HepG2 (cell line): ENCODE data around the gene CHST13. TPM values are rescaled to one million over a fixed set of nuclear protein-coding genes. Genes with fewer than 3 reads are reported as not detected.

Experiments
- ATAC-seq: fragments of 200-7000 bp; cut with Tn5 transposase; 3 replicates; pipeline ENCODE4 v1.9.1; 2020; ENCODE audit warnings: mild to moderate bottlenecking, moderate library complexity
- BruUV-seq: library from RNA; stranded (reverse); fragments of 400-500 nt; replicated peaks from 2 replicates; lab custom pipeline; 2021; lab: Mats Ljungman, UMichigan
- CTCF ChIA-PET: fragments of 300-600 bp; formaldehyde crosslinking; extraction: SDS; loops from one replicate; lab custom pipeline; 2021; ENCODE audit warnings: low total read pairs, inconsistent platforms, low intra/inter-chr PET ratio; lab: Yijun Ruan, JAX
- POLR2A ChIA-PET: fragments of 350-600 bp; sonication (Branson Sonifier 250); formaldehyde crosslinking; loops from one replicate; lab custom pipeline; 2020; ENCODE audit warnings: antibody characterized with exemption, inconsistent platforms; lab: Yijun Ruan, JAX
- DNase-seq: peaks from one replicate; pipeline ENCODE4 v3.0.0-alpha.2; 2015; ENCODE audit warnings: low spot score
- FAIRE-seq: peaks from 3 replicates; lab custom pipeline; 2011; peaks lifted over from hg19 to GRCh38; lab: Jason Lieb, UNC
- H2AFZ ChIP-seq: one replicate; pipeline ENCODE4 v1.6.1; 2011; ENCODE audit warnings: low read length, inconsistent platforms
- H3K27ac ChIP-seq: fragments of 300-600 bp; 3 replicates; pipeline ENCODE4 v1.8.0; 2011; ENCODE audit warnings: mixed run types, mild to moderate bottlenecking, mixed read lengths, low read length, inconsistent platforms; ENCODE audit not compliant: insufficient read depth; ENCODE audit errors: extremely low read length
- H3K27me3 ChIP-seq, 2 experiments: fragments of 200-600 bp in 1 of 2; 2 replicates in 1 of 2; 3 replicates in 1 of 2; pipeline versions ENCODE4 v1.6.0 to v1.8.0; 2011; ENCODE audit warnings: low read length in 2 of 2, mild to moderate bottlenecking in 2 of 2, moderate library complexity in 2 of 2, inconsistent platforms in 1 of 2; ENCODE audit not compliant: insufficient read depth in 2 of 2, control insufficient read depth in 1 of 2
- H3K36me3 ChIP-seq, 2 experiments: fragments of 200-600 bp in 1 of 2; replicated peaks in 1 of 2; 2 replicates in 1 of 2; 3 replicates in 1 of 2; pipeline versions ENCODE4 v1.5.1 to v1.8.0; 2011; ENCODE audit warnings: low read length in 2 of 2, inconsistent platforms in 1 of 2; ENCODE audit not compliant: insufficient read depth in 2 of 2, control insufficient read depth in 1 of 2
- H3K4me1 ChIP-seq: 2 replicates; pipeline ENCODE4 v1.5.1; 2012; ENCODE audit warnings: low read length, inconsistent platforms; ENCODE audit not compliant: insufficient read depth
- H3K4me2 ChIP-seq: 2 replicates; pipeline ENCODE4 v1.6.0; 2011; ENCODE audit warnings: low read depth, low read length, inconsistent platforms
- H3K4me3 ChIP-seq, 3 experiments: fragments of 200-600 bp in 1 of 3; sonication (generic), shearing (Covaris generic) in 1 of 3; replicated peaks in 1 of 3; 2 replicates each; pipeline ENCODE4 v1.5.1; 2011 to 2016; ENCODE audit warnings: low read length in 3 of 3, inconsistent platforms in 2 of 3, low read depth in 2 of 3, mild to moderate bottlenecking in 2 of 3, control low read depth in 1 of 3, mixed read lengths in 1 of 3; ENCODE audit not compliant: insufficient read depth in 1 of 3
- H3K79me2 ChIP-seq: one replicate; pipeline ENCODE4 v1.6.1; 2011; ENCODE audit warnings: low read length, inconsistent platforms; ENCODE audit not compliant: insufficient read depth
- H3K9ac ChIP-seq: 2 replicates; pipeline ENCODE4 v1.6.0; 2011; ENCODE audit warnings: mild to moderate bottlenecking, low read depth, low read length, inconsistent platforms; ENCODE audit not compliant: insufficient read depth
- H3K9me3 ChIP-seq: 2 replicates; pipeline ENCODE4 v1.5.1; 2012; ENCODE audit warnings: mild to moderate bottlenecking, low read length
- H4K20me1 ChIP-seq: 2 replicates; pipeline ENCODE4 v1.6.0; 2011; ENCODE audit warnings: inconsistent platforms, mild to moderate bottlenecking, low read length, moderate library complexity; ENCODE audit not compliant: insufficient read depth
- ARID4A ChIP-seq: sonication (generic); formaldehyde crosslinking; IDR thresholded peaks from 2 replicates; pipeline ENCODE4 v1.5.0; 2020; ENCODE audit warnings: mild to moderate bottlenecking, missing genetic modification reagents, borderline replicate concordance
- FOXA3 ChIP-seq: IDR thresholded peaks from 2 replicates; pipeline ENCODE4 v1.6.1; 2016; ENCODE audit warnings: missing genetic modification reagents, missing compliant biosample characterization
- FOXK1 ChIP-seq: sonication (generic); formaldehyde crosslinking; IDR thresholded peaks from 2 replicates; pipeline ENCODE4 v1.4.0; 2020; ENCODE audit warnings: low read depth, missing genetic modification reagents, borderline replicate concordance
- WGBS: methylation state at CpG from one replicate; pipeline ENCODE4 v1.1.6; 2017; ENCODE audit warnings: low lambda C conversion rate; 5-methylcytosine and 5-hydroxymethylcytosine counted together
- in situ Hi-C: cut with HindIII; loops from 2 replicates; pipeline ENCODE4 v1.10.0; 2017; ENCODE audit warnings: low pct_unique_long_range_greater_than_20kb; ENCODE audit not compliant: extremely low pct_ligation_motif_present
- intact Hi-C: fragments of 100-400 bp; cut with micrococcal nuclease; formaldehyde crosslinking; loops from one replicate; pipeline ENCODE4 v1.10.0; 2022; ENCODE audit not compliant: unreplicated experiment
- polyA plus RNA-seq, 8 experiments: library from polyadenylated mRNA; depleted of rRNA in 3 of 8; stranded (reverse) in 7 of 8; unstranded in 1 of 8; fragments of >200 nt; fragmentation: Illumina TruSeq in 4 of 8; extraction: Trizol in 4 of 8; gene quantifications; 2 replicates each; pipeline versions ENCODE4 v1.2.1 to v1.2.3, GENCODE V29; 2011 to 2016; ENCODE audit warnings: low read depth in 4 of 8, missing spikeins in 1 of 8, mixed read lengths in 1 of 8; ENCODE audit not compliant: insufficient read depth in 1 of 8
- total RNA-seq, 5 experiments: library from RNA; depleted of rRNA; stranded (reverse); fragments of >200 nt; fragmentation: Illumina TruSeq; extraction: Trizol; gene quantifications; 2 replicates each; pipeline ENCODE4 v1.2.3, GENCODE V29; 2016; ENCODE audit warnings: low read depth in 1 of 5

The CHST13 gene
- total and polyA plus RNA-seq, 2 of the 13 experiments (the other 11 are each of a cell fraction or from before 2014, with no cell fraction given) = 32.0 to 43.1 TPM

GRCh38 chr3:126551839-126552687 lies 28.1 kb downstream of the CHST13 start:
- FAIRE-seq (no peak), ATAC-seq (no peak)
- WGBS = 35% methylated on average over 8 of the region's 17 CpGs
- peaks cover 6 to 35% of the 10 kb centered on the region in 2 experiments; a peak in 2 of 5 replicates for H3K27me3 ChIP-seq
- H3K4me3 ChIP-seq = no peak overlapping the region
- intact Hi-C loops = loop anchor here (10.0 kb wide), 2 partner anchors 57 to 923 kb away; no protein-coding TSS in a partner anchor
- POLR2A ChIA-PET = interaction anchor here (1.5 kb wide), 1 partner anchor 29 kb away, joined by 3 read pairs; no protein-coding TSS in a partner anchor
- CTCF ChIA-PET = no interaction called here
- no peak overlapping the region for H3K9ac ChIP-seq
- TF ChIP-seq ARID4A (CRISPR knock-in tag) (0 out of 2 replicates have a peak, but pooled peaks have one; percentile 15), FOXA3 (CRISPR knock-in tag) (no peak), FOXK1 (CRISPR knock-in tag) (no peak)
- TF ChIP-seq, all 625 proteins: peak for 1
- H4K20me1 ChIP-seq = no peaks in the 10 kb centered on the region
- no peaks in the 10 kb centered on the region for H3K79me2 ChIP-seq
- H3K36me3 ChIP-seq = no peaks in the 10 kb centered on the region
- H3K4me2 ChIP-seq = no peak overlapping the region
- H3K27ac ChIP-seq = no peak overlapping the region
- BruUV-seq = no TSS peak
- in situ Hi-C loops = no loop called here
- peaks cover 8% of the 10 kb centered on the region; the same call in 1 of the 2 replicates for H3K4me1 ChIP-seq
- DNase-seq = no peak
- H2AFZ ChIP-seq = no peak overlapping the region
- no peaks in the 10 kb centered on the region for H3K9me3 ChIP-seq
